ENCODE measurements around the gene EGLN3.

EGLN3 gene

GRCh38 chr14:33959692-33960151, 8.8 kb upstream of the EGLN3 start:
- no peak for DNase-seq

- no peak for DNase-seq
Observed at GRCh38 chr14:33958605-33959226, 7.8 kb upstream of the EGLN3 start.

GRCh38 chr14:33957993-33958392, 7.1 kb upstream of the EGLN3 start:
- DNase-seq, result no peak

- DNase-seq, result no peak
Observed at GRCh38 chr14:33957299-33957698, 6.4 kb upstream of the EGLN3 start.

GRCh38 chr14:33956640-33957039, 5.8 kb upstream of the EGLN3 start:
- DNase-seq, result no peak

- no peak for DNase-seq
Observed at GRCh38 chr14:33954016-33954598, 3.2 kb upstream of the EGLN3 start.

- DNase-seq, result no peak
Observed at GRCh38 chr14:33952541-33952940, 1.7 kb upstream of the EGLN3 start.

GRCh38 chr14:33951183-33951840, 438 bp upstream of the EGLN3 start:
- no peak for DNase-seq

- DNase-seq, result no peak
Observed at GRCh38 chr14:33949411-33949893, 1.4 kb downstream of the EGLN3 start.

GRCh38 chr14:33948869-33949408, 1.9 kb downstream of the EGLN3 start:
- DNase-seq, result no peak

GRCh38 chr14:33948145-33948868, 2.6 kb downstream of the EGLN3 start:
- DNase-seq, result no peak

- no peak for DNase-seq
Observed at GRCh38 chr14:33946679-33947476, 4.0 kb downstream of the EGLN3 start.

GRCh38 chr14:33945210-33946088, 5.4 kb downstream of the EGLN3 start:
- no peak for DNase-seq

GRCh38 chr14:33943096-33943883, 7.6 kb downstream of the EGLN3 start:
- no peak for DNase-seq

GRCh38 chr14:33941718-33942117, 9.2 kb downstream of the EGLN3 start:
- DNase-seq, result no peak

GRCh38 chr14:33940561-33941011, 10.3 kb downstream of the EGLN3 start:
- no peak for DNase-seq

GRCh38 chr14:33938131-33938949, 12.5 kb downstream of the EGLN3 start:
- DNase-seq, result no peak

GRCh38 chr14:33936391-33936790, 14.5 kb downstream of the EGLN3 start:
- DNase-seq, result no peak

GRCh38 chr14:33934938-33935337, 15.9 kb downstream of the EGLN3 start:
- DNase-seq, result no peak
